NCI-H526 treated with DMSO at 0.1 percent for 48 hours (cell line): ENCODE results near the gene HIPK2.
A peak's percentile ranks its signal among the peaks of the same experiment; 100 is the strongest.

Source experiments
- DNase-seq: peaks from one replicate; lab custom pipeline; 2025; lab: John Stamatoyannopoulos, UW

The HIPK2 gene

DNA sequence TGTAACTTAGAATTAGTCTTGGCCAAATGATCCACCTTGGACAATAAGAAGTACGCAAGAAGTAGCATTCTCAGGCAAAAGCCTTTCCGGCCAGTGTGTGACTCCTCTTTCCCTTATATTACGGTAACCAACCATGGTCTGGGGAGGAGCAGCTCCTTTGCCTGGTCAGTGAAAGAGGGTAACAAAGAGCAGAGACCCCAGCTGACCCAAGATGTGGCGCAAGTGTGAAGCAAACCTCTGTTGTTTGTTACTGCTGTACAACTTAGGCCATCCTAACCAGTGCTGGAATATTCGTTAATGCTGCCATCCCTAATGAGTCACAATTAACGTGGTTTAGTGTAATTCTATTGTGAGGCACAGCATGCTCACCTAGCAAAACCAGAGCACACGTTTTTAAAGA, 44.0 kb downstream of the HIPK2 start:
- no peak for DNase-seq

DNA sequence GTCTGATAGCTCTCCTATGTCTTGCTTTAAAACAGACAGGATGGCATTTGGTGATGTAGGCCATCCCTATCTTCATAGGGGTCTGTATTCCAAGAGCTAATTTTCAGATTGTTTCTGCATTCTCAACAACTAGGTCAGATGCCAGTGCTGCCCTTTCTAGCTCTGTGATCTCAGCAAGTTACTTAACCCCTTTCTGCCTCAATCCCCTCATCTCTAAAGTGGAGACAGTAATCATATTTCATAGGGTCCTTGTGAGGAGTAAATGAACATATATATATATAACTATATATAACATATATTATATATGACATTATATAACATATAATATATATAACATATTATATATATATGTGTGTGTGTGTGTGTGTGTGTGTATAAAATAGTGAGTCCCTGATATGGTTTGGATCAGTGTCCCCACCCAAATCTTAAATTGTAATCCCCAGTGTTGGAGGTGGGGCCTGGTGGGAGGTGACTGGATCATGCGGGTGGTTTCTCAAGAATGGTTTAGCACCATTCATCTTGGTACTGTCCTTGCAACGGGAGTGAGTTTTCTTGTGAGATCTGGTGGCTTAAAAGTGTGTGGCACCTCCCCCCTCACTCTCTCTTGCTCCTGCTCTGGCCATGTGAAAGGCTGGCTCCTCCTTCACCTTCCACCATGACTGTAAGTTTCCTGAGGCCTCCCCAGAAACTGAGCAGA, 45.2 kb downstream of the HIPK2 start:
- DNase-seq: no peak

DNA sequence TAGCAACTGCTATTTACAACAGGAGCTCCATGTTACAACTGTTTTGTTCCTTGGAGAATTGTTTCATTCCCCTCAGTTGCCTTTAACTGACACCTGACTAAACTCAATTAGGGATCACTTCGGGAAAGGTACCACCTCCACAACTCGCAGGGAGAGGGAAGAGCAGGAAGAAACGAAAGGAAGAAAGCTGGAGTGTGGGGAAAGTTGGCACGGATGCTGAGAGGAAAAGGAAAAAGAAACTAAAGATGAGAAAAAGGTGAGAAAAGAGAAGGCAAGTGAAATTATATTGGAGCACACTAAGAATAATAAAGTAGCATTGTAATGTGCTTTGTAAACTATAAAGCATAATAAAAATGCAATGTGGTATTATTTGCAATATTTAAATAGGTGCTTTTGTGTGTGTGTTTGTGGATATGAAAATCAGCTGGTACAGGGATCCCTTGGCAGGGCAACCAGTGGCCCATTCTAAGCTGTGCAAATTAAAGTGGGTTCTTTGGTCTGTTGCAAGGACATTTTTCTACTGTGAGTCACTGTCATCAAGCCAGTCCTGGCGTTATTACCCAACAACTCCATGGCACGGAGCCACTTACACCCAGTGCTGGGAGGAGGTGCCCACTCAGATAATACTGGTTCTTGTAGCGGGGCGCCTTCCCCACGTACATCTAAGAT, 45.9 kb downstream of the HIPK2 start:
- DNase-seq: peak; percentile 90

DNA sequence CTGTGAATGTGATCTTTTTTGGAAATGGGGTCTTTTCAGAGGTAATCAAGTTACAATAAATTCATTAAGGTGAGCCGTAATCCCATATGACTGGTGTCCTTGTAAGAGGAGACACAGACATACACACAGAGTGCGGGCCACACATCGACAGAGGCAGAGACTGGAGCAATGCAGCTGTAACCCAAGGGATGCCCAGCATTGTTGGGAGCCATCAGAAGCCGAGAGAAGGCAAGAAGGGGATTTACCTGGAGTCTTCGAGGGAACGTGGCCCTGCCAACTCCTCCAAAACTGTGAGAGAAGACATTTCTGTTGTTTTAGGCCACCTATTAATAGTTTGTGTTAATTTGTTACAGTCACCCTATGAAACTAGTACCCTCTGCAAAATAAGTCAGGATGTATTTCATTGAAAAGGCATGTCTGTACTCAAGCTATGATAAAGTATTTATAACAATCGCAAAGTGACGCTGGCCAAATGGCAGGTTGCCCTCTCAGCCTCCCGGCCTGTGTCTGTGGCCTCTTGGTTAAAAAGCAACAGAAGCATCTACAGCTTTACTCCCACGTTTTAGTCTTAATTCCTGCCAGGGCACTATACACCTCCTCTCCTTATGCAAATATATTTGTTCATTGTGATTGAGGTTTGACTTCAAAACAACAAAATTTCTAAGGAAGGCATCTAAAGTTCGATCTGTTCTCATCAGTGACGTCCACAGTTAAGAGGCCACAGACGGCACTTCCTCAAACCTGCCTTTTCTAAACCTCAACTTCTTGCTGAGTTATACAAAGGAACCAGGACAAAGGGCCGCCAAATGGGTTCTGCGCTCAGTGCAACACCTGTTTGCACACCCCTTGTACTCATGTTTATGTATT, 46.8 kb downstream of the HIPK2 start:
- peak; percentile 82 for DNase-seq

DNA sequence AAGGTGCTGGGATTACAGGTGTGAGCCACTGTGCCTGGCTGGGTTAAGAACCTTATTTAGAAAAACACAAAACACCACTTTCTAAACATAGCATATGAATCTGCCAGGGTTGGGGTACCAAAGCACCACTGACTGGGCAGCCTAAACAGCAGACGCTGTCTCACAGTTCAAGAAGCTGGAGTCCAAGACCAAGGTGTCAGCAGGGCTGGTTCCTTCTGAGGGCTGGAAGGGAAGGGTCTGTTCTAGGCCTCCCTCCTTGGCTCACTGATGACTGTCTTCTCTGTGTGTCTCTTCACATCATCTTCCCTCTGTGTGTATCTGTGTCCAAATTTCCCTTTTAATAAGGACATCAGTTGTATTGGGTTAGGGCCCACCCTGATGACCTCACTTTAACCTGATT, 49.6 kb downstream of the HIPK2 start:
- DNase-seq: no peak

DNA sequence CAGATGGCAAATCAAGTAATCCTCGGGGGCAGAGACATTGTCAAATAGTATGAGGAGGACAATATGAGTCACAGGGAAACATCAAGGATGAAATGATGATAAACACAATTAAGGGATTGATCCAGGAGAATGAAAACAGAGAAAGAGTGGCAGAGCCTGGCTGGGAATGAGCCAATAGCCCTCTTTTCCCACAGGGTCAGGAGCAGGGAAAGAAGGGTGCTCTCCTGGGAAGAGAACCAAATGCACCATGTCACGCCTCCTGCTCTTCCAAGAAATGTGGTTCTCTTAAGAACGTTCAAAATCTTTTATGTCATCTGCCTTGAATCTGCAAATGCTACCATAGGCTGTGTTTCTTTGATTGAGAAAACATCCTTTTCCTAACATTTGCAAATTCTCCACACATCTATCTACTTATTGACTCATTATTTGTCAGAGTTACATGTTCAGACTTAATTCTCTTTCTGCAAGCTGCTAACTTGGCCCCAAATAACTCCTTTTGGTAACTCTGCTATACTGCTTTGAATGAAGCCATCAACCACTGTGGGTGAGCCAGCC, 50.6 kb downstream of the HIPK2 start:
- DNase-seq: no peak

DNA sequence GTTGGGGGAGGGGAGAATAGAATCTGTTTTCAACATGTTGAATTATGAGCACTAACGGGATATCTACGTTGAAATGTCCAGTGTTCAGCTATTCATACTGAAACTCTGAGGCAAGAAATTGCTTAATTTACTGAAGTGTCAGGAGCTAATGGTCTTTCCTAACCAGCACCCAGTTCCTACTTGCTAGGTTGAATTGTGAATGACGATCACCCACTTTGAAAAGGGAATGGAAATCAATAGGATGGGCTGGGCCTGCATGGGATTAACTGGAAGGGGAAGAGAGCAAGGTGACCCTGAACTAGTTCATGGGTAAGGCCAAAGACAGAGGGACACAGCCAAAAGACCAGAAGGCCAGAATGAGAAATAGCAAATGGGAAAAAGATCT, 51.3 kb downstream of the HIPK2 start:
- no peak for DNase-seq

DNA sequence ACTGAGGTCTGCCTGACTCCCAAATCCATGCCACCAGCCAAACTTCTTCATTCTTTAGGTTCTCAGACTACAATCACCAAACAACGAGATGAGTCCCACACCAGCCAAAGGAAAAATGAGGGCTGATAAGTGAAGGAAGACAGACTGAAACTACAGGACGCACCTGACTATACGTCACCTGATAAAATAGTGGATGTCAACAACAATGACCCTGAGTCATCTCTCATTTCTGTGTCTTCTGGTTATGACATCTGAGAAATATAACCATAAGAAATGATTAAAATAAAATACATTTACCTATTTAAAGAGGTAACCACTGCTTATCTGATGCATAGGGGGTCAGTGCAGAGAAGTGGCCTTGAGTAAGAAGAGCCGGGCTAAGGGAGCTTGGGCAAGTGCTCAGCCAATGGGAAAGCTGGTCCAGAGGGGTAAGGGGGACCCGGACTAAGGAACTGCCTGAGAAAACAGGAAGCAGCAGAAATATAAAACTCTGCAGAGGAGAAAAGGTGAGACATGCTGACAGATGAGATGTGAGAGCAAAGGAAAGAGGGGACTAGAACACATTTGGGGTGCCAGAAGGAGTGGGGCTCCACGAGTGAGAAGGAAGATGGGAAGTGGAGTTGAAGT, 51.8 kb downstream of the HIPK2 start:
- no peak for DNase-seq

DNA sequence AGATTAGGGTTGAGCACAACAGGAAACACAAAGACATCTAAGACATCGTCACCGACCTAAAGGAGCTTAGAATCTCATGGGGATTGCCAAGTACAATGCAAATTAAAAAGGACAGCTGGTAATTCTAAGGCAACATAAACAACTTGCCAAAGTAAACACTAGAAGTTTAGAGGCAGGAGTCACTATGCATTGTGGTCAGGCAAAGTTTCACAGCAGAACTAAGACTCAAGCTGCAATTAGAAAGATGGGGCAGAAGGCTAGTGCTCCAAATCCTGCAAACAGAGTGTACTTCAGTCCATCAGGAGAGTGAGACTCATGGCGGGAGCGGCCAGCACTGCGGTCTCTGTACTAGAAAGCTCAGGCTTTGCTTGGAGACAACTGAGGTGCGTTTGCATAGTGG, 52.7 kb downstream of the HIPK2 start:
- no peak for DNase-seq

DNA sequence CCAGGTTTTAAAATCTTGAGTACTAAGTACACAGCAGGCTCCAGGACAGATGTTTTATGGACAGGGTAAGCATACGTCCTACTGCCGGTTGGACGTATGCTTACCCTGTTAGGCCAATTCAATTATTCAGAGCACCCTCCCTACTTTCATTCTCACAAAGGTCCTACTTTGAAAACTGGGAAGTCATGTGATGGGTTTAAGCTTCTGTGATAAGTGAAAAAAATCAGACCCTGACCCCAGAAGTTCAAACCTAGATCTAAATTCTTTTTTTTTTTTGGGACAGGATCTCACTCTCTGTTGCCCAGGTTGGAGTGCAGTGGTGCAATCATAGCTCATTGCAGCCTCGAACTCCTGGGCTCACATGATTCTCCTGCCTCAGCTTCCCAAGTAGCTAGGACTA, 55.2 kb downstream of the HIPK2 start:
- DNase-seq: no peak

DNA sequence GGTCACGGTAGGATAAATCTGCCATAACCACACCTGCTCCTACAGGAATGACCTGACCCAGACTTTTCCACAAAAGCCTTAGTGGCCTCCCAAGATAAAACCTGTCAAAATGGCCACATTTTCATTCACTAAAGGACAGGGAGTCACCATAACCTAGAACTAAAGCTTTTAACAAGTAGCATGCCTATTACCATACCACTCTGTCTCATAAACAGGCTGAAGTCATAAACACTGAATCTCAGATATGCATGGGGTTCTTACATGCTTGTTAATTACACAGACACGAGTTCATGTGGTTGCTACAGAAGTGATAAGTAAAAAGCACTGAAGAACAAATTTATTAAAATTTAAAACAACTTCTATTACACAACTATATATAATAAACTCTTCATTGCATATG, 56.0 kb downstream of the HIPK2 start:
- no peak for DNase-seq

DNA sequence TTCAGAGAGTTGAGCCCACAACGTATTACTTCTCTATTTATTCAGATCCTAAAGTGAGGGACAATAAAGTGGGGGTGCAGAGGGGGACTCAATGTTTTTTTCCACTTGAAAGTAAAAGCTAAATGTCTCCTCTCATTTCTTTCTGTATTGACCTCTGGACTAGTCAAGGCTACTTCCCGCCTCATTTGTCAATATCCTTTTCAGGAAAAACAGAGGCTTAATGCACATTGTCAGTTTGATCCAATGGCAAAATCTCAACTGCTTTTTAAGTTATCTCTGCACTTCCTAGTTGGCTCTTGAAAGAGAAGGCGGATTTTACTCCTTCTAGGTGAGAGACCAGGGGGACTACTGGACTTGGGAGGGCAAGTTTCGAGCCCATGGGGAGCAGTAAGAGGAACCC, 56.4 kb downstream of the HIPK2 start:
- no peak for DNase-seq

DNA sequence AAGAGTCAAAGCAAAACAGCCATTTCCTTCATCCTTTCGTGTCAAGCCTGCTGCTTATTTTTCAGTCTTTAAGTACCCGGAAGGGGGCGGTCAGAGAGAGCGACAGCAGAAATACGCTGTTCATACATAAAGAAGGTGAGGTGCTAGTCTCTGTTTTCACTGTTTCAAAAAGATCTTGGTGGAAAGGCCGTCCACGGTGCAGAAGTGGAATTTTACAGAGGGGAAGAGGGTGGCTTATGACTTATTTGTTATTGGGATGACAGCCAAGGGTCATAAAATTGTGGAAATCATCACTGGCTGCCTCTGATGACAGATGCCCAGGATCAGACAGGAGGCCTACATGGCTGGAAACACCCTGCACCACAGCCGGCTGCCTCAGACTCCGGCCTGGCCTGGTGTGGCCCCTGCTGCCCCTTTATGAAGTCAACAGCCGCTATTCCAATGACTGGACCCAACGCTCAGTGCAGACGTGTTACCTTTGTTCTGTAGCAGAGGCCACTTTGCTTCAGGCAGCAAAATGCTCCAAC, 57.0 kb downstream of the HIPK2 start:
- DNase-seq: no peak

DNA sequence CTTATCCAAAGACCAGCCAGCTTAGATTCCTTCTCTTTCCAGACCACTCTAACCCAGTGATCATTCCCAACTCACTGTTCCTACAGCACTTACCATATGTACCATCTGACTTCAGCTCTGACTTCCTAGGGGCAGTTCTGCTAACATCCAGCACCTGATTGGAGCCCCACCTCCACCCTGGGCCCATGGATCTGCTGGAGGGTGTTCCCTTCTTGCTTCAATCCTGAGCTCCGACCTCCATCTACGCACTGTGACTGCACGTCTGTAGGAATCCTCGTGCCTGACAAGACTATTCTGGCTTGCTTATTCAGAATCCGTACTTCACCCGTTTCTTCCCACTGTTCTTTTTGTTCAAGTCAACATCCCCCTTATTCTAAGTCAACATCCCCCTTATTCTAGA, 57.6 kb downstream of the HIPK2 start:
- no peak for DNase-seq

DNA sequence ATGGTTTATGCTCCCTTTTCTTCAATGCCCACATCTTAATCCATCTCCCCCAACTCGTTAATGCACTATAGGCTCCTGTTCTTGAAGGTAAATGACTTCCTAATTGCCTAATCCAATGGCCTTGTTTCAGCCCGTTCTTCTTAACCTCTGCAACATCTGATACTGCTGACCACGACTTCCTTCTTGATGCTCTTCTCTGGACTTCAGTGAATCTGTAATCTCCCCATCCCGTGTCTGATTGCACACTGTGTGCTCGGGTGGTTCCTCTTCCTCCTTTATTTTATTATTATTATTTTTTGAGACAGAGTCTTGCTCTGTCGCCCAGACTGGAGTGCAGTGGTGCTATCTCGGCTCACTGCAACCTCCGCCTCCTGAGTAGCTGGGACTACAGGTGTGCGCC, 58.9 kb downstream of the HIPK2 start:
- DNase-seq: no peak

DNA sequence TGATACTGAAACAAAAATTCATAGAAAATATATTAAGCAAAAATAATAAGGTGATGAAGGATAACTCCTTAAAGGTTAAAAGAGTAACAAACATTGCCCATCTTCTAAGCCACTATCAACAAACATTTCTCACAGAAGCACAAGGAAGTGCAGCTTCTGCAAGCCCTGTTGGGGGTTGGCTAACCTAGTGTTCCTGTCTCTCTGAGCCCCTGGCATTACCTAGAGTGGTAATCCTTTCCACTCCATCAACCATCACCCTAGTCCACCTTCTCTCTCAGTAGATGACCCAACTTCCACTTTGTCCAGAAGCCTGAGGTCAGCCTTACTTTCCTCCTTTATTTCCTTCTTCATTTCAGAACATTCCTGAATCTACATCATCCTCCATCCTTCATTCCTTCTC, 59.7 kb downstream of the HIPK2 start:
- no peak for DNase-seq

DNA sequence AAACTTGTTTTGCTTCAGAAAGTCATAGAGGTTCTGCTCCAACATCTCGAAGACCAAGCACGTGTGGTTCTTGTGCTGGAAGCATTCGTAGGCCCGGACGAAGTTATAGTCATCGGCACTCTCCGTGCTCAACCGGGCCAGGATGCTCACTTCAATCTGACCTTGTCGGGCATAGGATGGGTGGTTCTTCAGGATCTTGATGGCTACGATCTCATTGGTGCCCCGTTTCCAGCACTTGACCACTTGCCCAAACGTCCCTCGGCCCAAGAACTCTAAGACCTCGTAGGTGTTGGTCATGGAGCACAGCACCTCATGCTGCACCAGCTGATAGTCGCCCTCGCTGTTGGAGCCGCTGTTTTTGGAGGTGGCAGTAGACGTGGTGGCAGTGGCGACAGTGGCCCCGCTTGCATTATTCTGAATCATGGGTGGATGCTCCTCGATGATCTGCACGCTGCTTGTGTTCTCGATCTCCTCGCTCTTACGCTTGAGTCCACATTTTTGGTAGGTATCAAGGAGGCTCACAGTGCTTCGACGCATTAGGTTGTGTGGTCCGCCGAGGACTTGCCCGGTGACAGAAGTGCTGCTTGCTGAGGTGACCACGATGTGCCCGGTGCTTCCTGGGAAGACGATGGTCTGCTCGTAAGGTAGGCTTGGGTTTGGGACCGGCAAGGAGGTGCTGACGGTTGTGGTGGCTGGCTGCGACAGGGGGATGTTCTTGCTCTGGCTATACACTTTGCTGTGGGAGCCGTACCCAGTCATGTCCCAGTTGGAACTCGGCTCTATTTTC, 61.4 kb downstream of the HIPK2 start:
- no peak for DNase-seq

DNA sequence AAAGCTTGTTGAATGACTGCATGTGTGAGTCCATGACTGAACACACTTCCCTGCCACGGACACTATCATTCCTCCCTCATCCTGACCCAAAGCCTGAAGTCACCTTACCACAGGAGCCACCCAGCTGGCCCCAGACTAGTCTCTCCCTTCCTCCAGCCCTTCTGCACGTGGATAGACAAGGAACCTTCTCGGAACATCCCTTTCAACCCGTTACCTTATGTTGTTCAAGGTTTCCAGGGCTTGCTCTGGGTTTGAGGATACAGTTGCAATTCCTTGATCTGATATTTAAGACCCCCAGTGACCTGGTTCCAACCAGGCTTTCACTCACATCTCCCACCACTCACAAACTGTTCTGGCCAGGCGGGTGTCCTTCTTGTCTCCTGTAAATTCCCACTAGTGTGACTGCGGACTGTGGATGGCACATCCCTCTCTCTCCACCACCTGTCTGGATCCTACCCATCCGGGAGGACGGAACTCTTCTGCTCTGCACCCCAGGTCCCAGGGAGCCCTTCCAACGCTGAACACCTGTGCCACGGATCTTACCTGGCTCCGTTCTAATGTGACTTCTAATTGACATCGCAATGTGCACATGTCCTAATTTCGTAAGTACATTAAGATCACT, 62.5 kb downstream of the HIPK2 start:
- DNase-seq: no peak

DNA sequence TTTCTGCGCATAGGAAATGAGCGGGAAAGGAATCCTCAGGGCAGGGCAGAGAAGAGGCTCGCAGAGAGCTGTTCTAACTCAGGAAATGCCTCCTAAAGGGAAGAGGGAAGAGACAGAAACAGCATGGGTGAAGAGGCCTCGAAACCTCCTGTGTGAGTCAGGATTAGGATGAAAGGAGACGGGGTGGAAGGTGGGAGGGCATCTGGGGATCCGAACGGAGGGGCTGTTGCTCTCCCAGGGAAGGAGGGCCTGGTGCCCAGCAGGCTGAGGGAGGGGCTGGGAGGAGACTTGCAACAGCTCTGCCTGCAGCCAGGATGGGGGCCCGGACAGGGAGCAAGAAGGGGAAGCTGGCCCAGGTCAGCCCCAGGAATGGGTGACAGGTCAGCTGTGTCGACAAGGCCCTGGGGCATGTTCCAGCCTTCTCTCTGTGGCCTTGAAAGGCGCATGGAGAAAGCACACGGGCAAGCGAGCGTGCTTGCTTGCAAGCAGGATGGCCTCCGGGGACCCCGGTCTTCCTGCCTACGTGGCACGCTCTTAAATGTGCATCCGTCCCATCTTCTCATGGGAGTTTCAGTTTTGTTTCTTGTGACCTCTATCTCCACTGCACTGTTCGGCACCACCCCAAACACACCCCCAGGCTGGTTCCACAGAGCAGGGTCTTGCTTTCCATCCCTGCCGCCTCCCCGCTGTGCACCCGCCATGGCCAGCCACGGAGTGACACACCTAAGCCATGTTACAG, 63.5 kb downstream of the HIPK2 start:
- no peak for DNase-seq

DNA sequence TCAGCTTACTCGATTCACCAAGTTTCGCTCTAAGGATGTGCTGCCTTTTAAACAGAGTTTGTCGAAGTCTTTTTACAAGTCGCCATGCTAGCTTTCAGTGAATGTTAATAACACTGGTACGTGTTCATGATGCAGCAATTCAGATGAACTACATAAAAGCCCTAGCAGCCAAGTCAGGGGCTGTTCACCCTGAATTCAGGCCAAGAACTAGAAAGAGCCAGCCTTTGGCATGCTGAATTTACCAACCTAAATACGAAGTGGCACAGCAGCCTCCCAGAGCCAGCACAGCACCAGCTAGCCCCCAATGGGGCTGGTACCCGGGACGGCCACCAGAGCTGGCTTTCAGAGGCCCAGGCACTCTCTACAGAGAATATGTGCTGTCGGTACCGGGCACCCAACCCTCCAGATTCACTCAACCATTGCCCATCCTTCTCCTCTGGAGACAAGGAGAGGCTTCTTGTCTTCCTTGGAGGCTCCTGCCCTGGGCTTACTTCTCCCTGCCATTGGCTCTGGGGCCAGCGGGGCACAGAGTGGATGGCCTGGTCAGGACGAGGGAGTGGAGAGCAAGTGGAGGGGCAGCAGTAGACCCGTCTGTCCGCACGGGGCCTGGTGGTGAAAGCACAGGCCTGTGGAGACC, 64.2 kb downstream of the HIPK2 start:
- DNase-seq: no peak
